ENCODE measurements around the gene RFLNA. TPM values are rescaled to one million over a fixed set of nuclear protein-coding genes. Genes with fewer than 3 reads are reported as not detected.

Gene RFLNA
- total RNA-seq (under 1 TPM; 0.22 to 0.82 (median 0.50) TPM), polyA plus RNA-seq (0.61 TPM)
- long read RNA-seq, donor 1, partial matches to known transcripts, result 0 of 1 reads
- long read RNA-seq, donor 1, other reads (novel, unspliced or antisense), result 1 of 1 reads
- long read RNA-seq, donor 2, partial matches to known transcripts, result 0 of 2 reads
- long read RNA-seq, donor 2, other reads (novel, unspliced or antisense), result 0 of 2 reads
- long read RNA-seq, donor 3, result 0 reads
- long read RNA-seq, donor 4, partial matches to known transcripts, result 0 of 2 reads
- long read RNA-seq, donor 4, other reads (novel, unspliced or antisense), result 2 of 2 reads

- H3K27me3 ChIP-seq (ENCODE audit: control insufficient read depth, insufficient read depth), result no peaks in the 10 kb centered on the region
- 3% methylated on average over 66 of the region's 66 CpGs for WGBS
- DNase-seq, result peak in 1 of 3 donors; percentile 72
- intact Hi-C loops (cut with DNase I), result no loop called here
- peak within 1 kb of the TSS; percentile 45 for H3K4me3 ChIP-seq (ENCODE audit: low read length)
- no peaks in the 10 kb centered on the region for H3K4me1 ChIP-seq (ENCODE audit: control insufficient read depth, insufficient read depth, low read length)
- no peaks in the 10 kb centered on the region for H3K9me3 ChIP-seq (ENCODE audit: control insufficient read depth, low read length)
- peak; percentile 74 for ATAC-seq
- H3K27ac ChIP-seq (ENCODE audit: low read length), result no peak within 1 kb of the TSS
Measured at GRCh38 chr12:124294780-124295341, at the start of gene RFLNA. TSS of gene RFLNA (plus strand) at chr12:124295093. CDS start at chr12:124295430, 337 bp downstream.

- peaks cover 2% of the 10 kb centered on the region for H3K9me3 ChIP-seq (ENCODE audit: control insufficient read depth, low read length)
- no peaks in the 10 kb centered on the region for H3K27me3 ChIP-seq (ENCODE audit: control insufficient read depth, insufficient read depth)
- no peak overlapping the region for H3K4me3 ChIP-seq (ENCODE audit: low read length)
- ATAC-seq (no peak), DNase-seq (no peak)
- H3K4me1 ChIP-seq (ENCODE audit: control insufficient read depth, insufficient read depth, low read length), result no peaks in the 10 kb centered on the region
- intact Hi-C loops (cut with DNase I), result no loop called here
- 48% methylated on average over 2 of the region's 2 CpGs for WGBS
- no peak overlapping the region for H3K27ac ChIP-seq (ENCODE audit: low read length)
Measured at GRCh38 chr12:124247331-124247730, 47.6 kb upstream of the RFLNA start.

GRCh38 chr12:124248941-124249825 is 45.7 kb upstream of the RFLNA start:
- intact Hi-C loops (cut with DNase I), result no loop called here
- no peak overlapping the region for H3K27ac ChIP-seq (ENCODE audit: low read length)
- no peaks in the 10 kb centered on the region for H3K4me1 ChIP-seq (ENCODE audit: control insufficient read depth, insufficient read depth, low read length)
- whole genome bisulfite sequencing, result 78% methylated on average over 20 of the region's 20 CpGs
- no peaks in the 10 kb centered on the region for H3K27me3 ChIP-seq (ENCODE audit: control insufficient read depth, insufficient read depth)
- DNase-seq (no peak), ATAC-seq (no peak)
- H3K9me3 ChIP-seq (ENCODE audit: control insufficient read depth, low read length), result peaks cover 2% of the 10 kb centered on the region
- no peak overlapping the region for H3K4me3 ChIP-seq (ENCODE audit: low read length)

- WGBS, result 90% methylated on average over 7 of the region's 7 CpGs
- Histone ChIP-seq H3K4me3 (ENCODE audit: low read length) (no peak overlapping the region), H3K4me1 (ENCODE audit: control insufficient read depth, insufficient read depth, low read length) (no peaks in the 10 kb centered on the region), H3K9me3 (ENCODE audit: control insufficient read depth, low read length) (peaks cover 2% of the 10 kb centered on the region), H3K27me3 (ENCODE audit: control insufficient read depth, insufficient read depth) (no peaks in the 10 kb centered on the region), H3K27ac (ENCODE audit: low read length) (no peak overlapping the region)
- intact Hi-C loops (cut with DNase I), result no loop called here
- DNase-seq (no peak), ATAC-seq (no peak)
Measured at GRCh38 chr12:124251186-124251585, 43.7 kb upstream of the RFLNA start.

- no peak overlapping the region for H3K4me3 ChIP-seq (ENCODE audit: low read length)
- H3K27me3 ChIP-seq (ENCODE audit: control insufficient read depth, insufficient read depth), result no peaks in the 10 kb centered on the region
- no peaks in the 10 kb centered on the region for H3K4me1 ChIP-seq (ENCODE audit: control insufficient read depth, insufficient read depth, low read length)
- intact Hi-C loops (cut with DNase I), result no loop called here
- H3K9me3 ChIP-seq (ENCODE audit: control insufficient read depth, low read length), result no peaks in the 10 kb centered on the region
- DNase-seq, result no peak
- 97% methylated on average over 6 of the region's 6 CpGs for WGBS
- H3K27ac ChIP-seq (ENCODE audit: low read length), result no peak overlapping the region
- ATAC-seq, result no peak
Measured at GRCh38 chr12:124252964-124253363, 41.9 kb upstream of the RFLNA start.

- Histone ChIP-seq H3K27ac (ENCODE audit: low read length) (no peak overlapping the region), H3K27me3 (ENCODE audit: control insufficient read depth, insufficient read depth) (no peaks in the 10 kb centered on the region), H3K4me3 (ENCODE audit: low read length) (no peak overlapping the region), H3K9me3 (ENCODE audit: control insufficient read depth, low read length) (no peaks in the 10 kb centered on the region), H3K4me1 (ENCODE audit: control insufficient read depth, insufficient read depth, low read length) (no peaks in the 10 kb centered on the region)
- ATAC-seq (no peak), DNase-seq (no peak)
- 80% methylated on average over 10 of the region's 10 CpGs for WGBS
- intact Hi-C loops (cut with DNase I), result no loop called here
Measured at GRCh38 chr12:124254126-124254525, 40.8 kb upstream of the RFLNA start.

- WGBS, result 21% methylated on average over 23 of the region's 23 CpGs
- intact Hi-C loops (cut with DNase I), result no loop called here
- ATAC-seq (peak in 1 of 2 donors; percentile 28), DNase-seq (no peak)
- Histone ChIP-seq H3K4me1 (ENCODE audit: control insufficient read depth, insufficient read depth, low read length) (no peaks in the 10 kb centered on the region), H3K9me3 (ENCODE audit: control insufficient read depth, low read length) (no peaks in the 10 kb centered on the region), H3K27me3 (ENCODE audit: control insufficient read depth, insufficient read depth) (no peaks in the 10 kb centered on the region), H3K27ac (ENCODE audit: low read length) (no peak overlapping the region), H3K4me3 (ENCODE audit: low read length) (no peak overlapping the region)
Measured at GRCh38 chr12:124259154-124260066, 35.5 kb upstream of the RFLNA start.

GRCh38 chr12:124261885-124262284 is 33.0 kb upstream of the RFLNA start:
- Histone ChIP-seq H3K27me3 (ENCODE audit: control insufficient read depth, insufficient read depth) (no peaks in the 10 kb centered on the region), H3K4me3 (ENCODE audit: low read length) (no peak overlapping the region), H3K9me3 (ENCODE audit: control insufficient read depth, low read length) (no peaks in the 10 kb centered on the region), H3K4me1 (ENCODE audit: control insufficient read depth, insufficient read depth, low read length) (no peaks in the 10 kb centered on the region), H3K27ac (ENCODE audit: low read length) (no peak overlapping the region)
- no peak for ATAC-seq
- intact Hi-C loops (cut with DNase I), result no loop called here
- no peak for DNase-seq
- 93% methylated on average over 12 of the region's 12 CpGs for WGBS

GRCh38 chr12:124264089-124264795 is 30.7 kb upstream of the RFLNA start:
- no peaks in the 10 kb centered on the region for H3K9me3 ChIP-seq (ENCODE audit: control insufficient read depth, low read length)
- intact Hi-C loops (cut with DNase I), result no loop called here
- 95% methylated on average over 10 of the region's 10 CpGs for WGBS
- ATAC-seq (no peak), DNase-seq (no peak)
- no peak overlapping the region for H3K4me3 ChIP-seq (ENCODE audit: low read length)
- H3K27ac ChIP-seq (ENCODE audit: low read length), result no peak overlapping the region
- no peaks in the 10 kb centered on the region for H3K27me3 ChIP-seq (ENCODE audit: control insufficient read depth, insufficient read depth)
- no peaks in the 10 kb centered on the region for H3K4me1 ChIP-seq (ENCODE audit: control insufficient read depth, insufficient read depth, low read length)

- 95% methylated on average over 7 of the region's 7 CpGs for WGBS
- no peaks in the 10 kb centered on the region for H3K27me3 ChIP-seq (ENCODE audit: control insufficient read depth, insufficient read depth)
- H3K4me1 ChIP-seq (ENCODE audit: control insufficient read depth, insufficient read depth, low read length), result no peaks in the 10 kb centered on the region
- DNase-seq (no peak), ATAC-seq (no peak)
- H3K9me3 ChIP-seq (ENCODE audit: control insufficient read depth, low read length), result no peaks in the 10 kb centered on the region
- no peak overlapping the region for H3K27ac ChIP-seq (ENCODE audit: low read length)
- intact Hi-C loops (cut with DNase I), result no loop called here
- H3K4me3 ChIP-seq (ENCODE audit: low read length), result no peak overlapping the region
Measured at GRCh38 chr12:124264879-124265278, 30.0 kb upstream of the RFLNA start.

Measured in right cardiac atrium (tissue), 5 donors.